Keratinocyte (primary cell): ENCODE data around the gene FEM1B. TPM values are rescaled to one million over a fixed set of nuclear protein-coding genes. Genes with fewer than 3 reads are reported as not detected.
A peak's percentile ranks its signal among the peaks of the same experiment; 100 is the strongest.

Experiments
- DNase-seq: peaks from one replicate; pipeline ENCODE4 v3.0.0-alpha.2; 2011; ENCODE audit warnings: low read depth, missing footprints, low spot score
- FAIRE-seq: peaks from 2 replicates; lab custom pipeline; 2011; peaks lifted over from hg19 to GRCh38; lab: Jason Lieb, UNC
- H2AFZ ChIP-seq: 2 replicates; pipeline ENCODE4 v1.6.0; 2012; ENCODE audit warnings: low read length, control low read depth, inconsistent platforms; ENCODE audit not compliant: control insufficient read depth
- H3K27ac ChIP-seq: 2 replicates; pipeline ENCODE4 v1.5.1; 2011; ENCODE audit warnings: low read length; ENCODE audit not compliant: control insufficient read depth, insufficient read depth
- H3K27me3 ChIP-seq: 3 replicates; pipeline ENCODE4 v1.6.0; 2011; ENCODE audit warnings: low read length; ENCODE audit not compliant: control insufficient read depth, insufficient read depth; ENCODE audit errors: extremely low read depth
- H3K36me3 ChIP-seq, 2 experiments: 2 replicates in 1 of 2; 3 replicates in 1 of 2; pipeline ENCODE4 v1.5.1; 2011; ENCODE audit warnings: low read length in 2 of 2, mild to moderate bottlenecking in 1 of 2; ENCODE audit not compliant: control insufficient read depth in 2 of 2, insufficient read depth in 2 of 2; ENCODE audit errors: extremely low read depth in 1 of 2
- H3K4me1 ChIP-seq: 3 replicates; pipeline ENCODE4 v1.5.1; 2011; ENCODE audit warnings: low read length; ENCODE audit not compliant: control insufficient read depth, insufficient read depth; ENCODE audit errors: extremely low read depth
- H3K4me2 ChIP-seq: 3 replicates; pipeline ENCODE4 v1.6.0; 2011; ENCODE audit warnings: low read depth, low read length; ENCODE audit not compliant: control insufficient read depth, insufficient read depth; ENCODE audit errors: extremely low read depth
- H3K4me3 ChIP-seq, 3 experiments: fragments of 200-600 bp in 1 of 3; sonication (generic) in 1 of 3; 2 replicates in 2 of 3; 3 replicates in 1 of 3; pipeline ENCODE4 v1.5.1; 2011 to 2016; ENCODE audit warnings: low read length in 3 of 3, mild to moderate bottlenecking in 3 of 3, control low read depth in 2 of 3, inconsistent platforms in 1 of 3, low read depth in 1 of 3, mixed read lengths in 1 of 3, mixed run types in 1 of 3, moderate library complexity in 1 of 3; ENCODE audit not compliant: control insufficient read depth in 2 of 3, insufficient read depth in 2 of 3; ENCODE audit errors: extremely low read depth in 1 of 3
- H3K79me2 ChIP-seq: 2 replicates; pipeline ENCODE4 v1.6.0; 2012; ENCODE audit warnings: low read length; ENCODE audit not compliant: control insufficient read depth, insufficient read depth
- H3K9ac ChIP-seq: 3 replicates; pipeline ENCODE4 v1.6.0; 2011; ENCODE audit warnings: low read length; ENCODE audit not compliant: control insufficient read depth, insufficient read depth; ENCODE audit errors: extremely low read depth
- H3K9me1 ChIP-seq: 3 replicates; pipeline ENCODE4 v1.6.0; 2011; ENCODE audit warnings: low read length; ENCODE audit not compliant: control insufficient read depth, insufficient read depth; ENCODE audit errors: extremely low read depth
- H3K9me3 ChIP-seq: 2 replicates; pipeline ENCODE4 v1.5.1; 2012; ENCODE audit warnings: low read depth, low read length; ENCODE audit not compliant: control insufficient read depth
- H4K20me1 ChIP-seq: 3 replicates; pipeline ENCODE4 v1.6.0; 2011; ENCODE audit warnings: low read length; ENCODE audit not compliant: control insufficient read depth, insufficient read depth; ENCODE audit errors: extremely low read depth
- EZH2 ChIP-seq: IDR thresholded peaks from one replicate; pipeline ENCODE4 v1.6.1; 2012; ENCODE audit warnings: inconsistent platforms, mild to moderate bottlenecking, low read length, moderate library complexity
- dilution Hi-C: fragments of 300-500 bp; cut with MboI; formaldehyde crosslinking; loops from one replicate; pipeline ENCODE4 v1.7.0; 2020; ENCODE audit warnings: low sequenced_read_pairs; ENCODE audit not compliant: extremely low pct_ligation_motif_present
- polyA plus RNA-seq, 5 experiments: library from polyadenylated mRNA; depleted of rRNA in 3 of 5; stranded (reverse) in 3 of 5; stranded (forward) in 1 of 5; unstranded in 1 of 5; fragments of >200 nt; gene quantifications; 1 replicate in 1 of 5; 2 replicates in 3 of 5; 3 replicates in 1 of 5; pipeline versions ENCODE4 v1.2.1 to v1.2.3, GENCODE V29; 2011 to 2012; ENCODE audit warnings: missing spikeins in 2 of 5, low read depth in 1 of 5, low replicate concordance in 1 of 5
- TF ChIP-seq, protein P1 (sequence below), 3 experiments: IDR thresholded peaks in 1 of 3; conservative IDR thresholded peaks in 1 of 3; optimal IDR thresholded peaks in 1 of 3; 2 replicates in 2 of 3; 3 replicates in 1 of 3; pipeline versions ENCODE3 to v1.5.1; 2011; ENCODE audit warnings: low read length in 3 of 3, mild to moderate bottlenecking in 3 of 3, moderate library complexity in 2 of 3, control low read depth in 1 of 3, inconsistent platforms in 1 of 3; ENCODE audit not compliant: insufficient read depth in 2 of 3; ENCODE audit errors: extremely low read depth in 1 of 3

The FEM1B gene
- polyA plus RNA-seq, 1 donor (not counting 4 experiments of a cell fraction or from before 2014, with no cell fraction given), result 92.6 TPM

DNA sequence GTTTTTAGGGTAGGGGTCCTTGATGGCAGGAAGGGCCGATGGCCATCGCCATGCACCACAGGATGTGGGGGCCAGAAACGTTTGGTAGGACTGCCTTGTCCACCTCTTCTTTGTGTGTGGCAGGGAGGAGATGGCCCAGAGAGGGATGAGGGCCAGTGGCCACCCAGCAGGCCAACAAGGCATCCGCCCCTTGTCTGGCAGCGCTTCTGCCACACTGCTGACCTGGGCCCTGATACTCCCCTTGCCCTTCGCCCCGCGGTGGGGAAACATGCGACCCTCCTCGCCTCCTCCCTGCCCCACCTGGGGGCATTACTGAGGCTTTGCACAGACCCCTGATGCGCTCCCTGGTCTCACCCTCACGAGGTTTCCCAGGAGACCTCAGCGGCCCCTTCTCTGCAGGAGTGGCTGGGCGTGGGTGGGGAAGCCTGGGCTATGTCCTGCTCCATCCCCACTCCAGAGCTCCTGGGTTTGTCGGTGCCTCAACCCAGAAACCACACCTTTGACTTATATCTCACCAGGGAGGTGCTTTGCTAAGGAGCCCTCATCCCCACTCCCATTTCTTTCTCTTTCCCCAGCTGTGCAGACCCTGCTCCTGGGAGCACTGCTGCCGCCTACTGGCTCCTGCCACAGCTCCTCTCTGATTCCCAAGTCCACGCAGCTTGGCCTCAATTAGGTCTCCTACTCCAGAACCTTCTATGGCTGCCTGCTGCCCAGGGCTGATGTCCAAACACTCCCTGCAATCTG is 38.7 kb downstream of the FEM1B start:
- Histone ChIP-seq H3K4me2 (no peak overlapping the region), H4K20me1 (no peaks in the 10 kb centered on the region), H3K9me3 (no peaks in the 10 kb centered on the region), H3K9ac (no peak overlapping the region), H3K4me3 (no peak overlapping the region), H3K4me1 (no peaks in the 10 kb centered on the region), H3K27ac (no peak overlapping the region), H3K36me3 (no peaks in the 10 kb centered on the region), H3K27me3 (peaks cover 11% of the 10 kb centered on the region), H3K9me1 (no peaks in the 10 kb centered on the region), H3K79me2 (no peaks in the 10 kb centered on the region), H2AFZ (no peak overlapping the region)
- TF ChIP-seq, protein P1, sequence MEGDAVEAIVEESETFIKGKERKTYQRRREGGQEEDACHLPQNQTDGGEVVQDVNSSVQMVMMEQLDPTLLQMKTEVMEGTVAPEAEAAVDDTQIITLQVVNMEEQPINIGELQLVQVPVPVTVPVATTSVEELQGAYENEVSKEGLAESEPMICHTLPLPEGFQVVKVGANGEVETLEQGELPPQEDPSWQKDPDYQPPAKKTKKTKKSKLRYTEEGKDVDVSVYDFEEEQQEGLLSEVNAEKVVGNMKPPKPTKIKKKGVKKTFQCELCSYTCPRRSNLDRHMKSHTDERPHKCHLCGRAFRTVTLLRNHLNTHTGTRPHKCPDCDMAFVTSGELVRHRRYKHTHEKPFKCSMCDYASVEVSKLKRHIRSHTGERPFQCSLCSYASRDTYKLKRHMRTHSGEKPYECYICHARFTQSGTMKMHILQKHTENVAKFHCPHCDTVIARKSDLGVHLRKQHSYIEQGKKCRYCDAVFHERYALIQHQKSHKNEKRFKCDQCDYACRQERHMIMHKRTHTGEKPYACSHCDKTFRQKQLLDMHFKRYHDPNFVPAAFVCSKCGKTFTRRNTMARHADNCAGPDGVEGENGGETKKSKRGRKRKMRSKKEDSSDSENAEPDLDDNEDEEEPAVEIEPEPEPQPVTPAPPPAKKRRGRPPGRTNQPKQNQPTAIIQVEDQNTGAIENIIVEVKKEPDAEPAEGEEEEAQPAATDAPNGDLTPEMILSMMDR (optimal IDR thresholded peaks at IDR 0.05 in 1 of 3, IDR thresholded peaks at IDR 0.05 in 1 of 3, conservative IDR thresholded peaks at IDR 0.05 in 1 of 3; ENCODE audit: extremely low read depth in 1 of 3, insufficient read depth in 2 of 3, low read length in 3 of 3), result peak; percentile 20 to 52 (median 40)
- TF ChIP-seq EZH2, result no peak
- FAIRE-seq, result no peak
- no peak for DNase-seq
- dilution Hi-C loops, result no loop called here

DNA sequence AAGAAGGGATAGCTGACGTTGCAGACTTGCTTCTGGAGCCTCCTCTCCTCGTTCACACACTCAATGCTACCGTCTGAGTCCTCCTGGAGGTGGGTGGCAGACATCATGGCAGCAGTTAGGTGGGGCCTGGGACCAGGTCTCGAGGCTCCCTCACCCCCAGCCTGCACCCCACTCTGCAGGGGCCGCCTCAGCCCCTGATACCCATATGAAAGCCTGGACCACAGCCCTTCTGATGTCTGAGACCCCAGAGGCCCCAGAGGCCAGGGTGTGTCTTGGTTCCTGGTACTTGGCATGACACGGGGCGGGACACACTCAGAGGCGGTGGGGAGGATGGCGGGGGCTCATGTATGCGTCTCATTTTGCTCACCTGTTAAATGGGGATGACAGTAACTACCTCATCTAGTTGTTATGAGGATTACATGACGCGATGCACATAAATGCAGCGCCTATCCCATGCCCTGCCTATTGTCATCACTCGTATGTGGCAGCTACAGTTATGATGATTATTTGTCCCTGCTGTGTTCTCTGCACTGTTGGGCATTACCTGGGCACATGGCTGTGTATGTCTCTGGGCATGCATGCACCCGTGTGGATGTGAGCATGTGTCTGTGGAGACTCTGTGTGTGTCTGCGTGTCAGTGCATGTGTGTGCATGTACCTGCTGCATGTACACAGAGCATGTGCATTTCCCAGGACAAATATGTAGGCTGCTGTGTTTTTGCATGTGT is 39.9 kb downstream of the FEM1B start:
- Histone ChIP-seq H4K20me1 (no peaks in the 10 kb centered on the region), H2AFZ (no peak overlapping the region), H3K4me1 (no peaks in the 10 kb centered on the region), H3K27ac (no peak overlapping the region), H3K4me2 (no peak overlapping the region), H3K79me2 (no peaks in the 10 kb centered on the region), H3K27me3 (peaks cover 14% of the 10 kb centered on the region), H3K9me3 (no peaks in the 10 kb centered on the region), H3K9me1 (no peaks in the 10 kb centered on the region), H3K9ac (no peak overlapping the region), H3K36me3 (no peaks in the 10 kb centered on the region), H3K4me3 (no peak overlapping the region)
- no peak for DNase-seq
- TF ChIP-seq, protein P1 (optimal IDR thresholded peaks at IDR 0.05 in 1 of 3, IDR thresholded peaks at IDR 0.05 in 1 of 3, conservative IDR thresholded peaks at IDR 0.05 in 1 of 3; ENCODE audit: extremely low read depth in 1 of 3, insufficient read depth in 2 of 3, low read length in 3 of 3), result no peak
- no peak for TF ChIP-seq EZH2
- dilution Hi-C loops, result no loop called here
- FAIRE-seq, result no peak
